ENCODE measurements around the gene AR.
"Not testable (repeated sequence)": the region's sequence is repeated elsewhere in the genome, so short reads cannot be mapped to it uniquely, and the experiment has no call there.

The AR gene

DNA sequence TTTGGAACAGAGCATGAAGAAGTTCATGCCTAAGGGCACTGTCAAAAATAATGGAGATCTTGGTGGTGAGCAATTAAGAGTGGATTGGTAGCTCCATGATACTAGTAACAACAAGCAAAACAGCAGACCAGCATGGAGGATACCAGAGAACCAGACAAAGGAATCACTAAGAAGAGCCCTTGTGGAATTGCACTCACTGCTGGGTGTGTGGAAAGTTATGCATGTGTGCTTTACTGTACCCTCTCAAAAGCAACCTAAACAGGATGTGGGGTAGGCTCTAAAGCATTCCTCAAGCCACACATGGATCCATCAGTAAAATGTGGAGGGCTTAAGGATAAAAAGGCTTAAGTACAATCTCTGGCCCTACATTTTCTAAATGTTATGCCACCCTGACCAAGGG lies 69.5 kb downstream of the AR start:
- no peak for FAIRE-seq
- TF ChIP-seq POLR2AphosphoS5 (IDR thresholded peaks at IDR 0.05; ENCODE audit: low read depth, low read length), result no peak
- TF ChIP-seq TAF1 (IDR thresholded peaks at IDR 0.05; ENCODE audit: borderline replicate concordance, low read depth, low read length), result no peak
- no peak for TF ChIP-seq POLR2A (IDR thresholded peaks at IDR 0.05; ENCODE audit: low read depth, low read length)
- no peak for DNase-seq (ENCODE audit: insufficient read length)

DNA sequence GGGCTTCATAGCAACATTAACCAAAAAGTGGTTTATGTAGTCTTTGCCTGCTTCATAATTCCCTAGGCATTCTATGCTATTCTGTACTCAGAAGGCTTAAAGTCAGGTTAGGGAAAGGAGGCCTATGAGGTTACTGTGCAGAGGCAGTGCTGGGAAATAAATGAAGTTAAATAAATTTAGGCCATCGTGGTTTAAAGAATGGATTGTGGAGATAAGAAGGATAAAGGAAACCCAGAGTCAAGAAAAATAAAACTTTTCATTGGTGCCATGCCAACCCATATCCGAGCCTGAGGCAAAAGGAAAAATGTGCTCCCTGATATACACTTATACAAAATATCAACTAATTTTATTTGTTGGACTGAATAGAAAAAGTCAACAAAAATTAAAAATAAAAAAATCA lies 70.2 kb downstream of the AR start:
- no peak for TF ChIP-seq TAF1 (IDR thresholded peaks at IDR 0.05; ENCODE audit: borderline replicate concordance, low read depth, low read length)
- no peak for TF ChIP-seq POLR2A (IDR thresholded peaks at IDR 0.05; ENCODE audit: low read depth, low read length)
- no peak for TF ChIP-seq POLR2AphosphoS5 (IDR thresholded peaks at IDR 0.05; ENCODE audit: low read depth, low read length)
- no peak for DNase-seq (ENCODE audit: insufficient read length)
- no peak for FAIRE-seq

DNA sequence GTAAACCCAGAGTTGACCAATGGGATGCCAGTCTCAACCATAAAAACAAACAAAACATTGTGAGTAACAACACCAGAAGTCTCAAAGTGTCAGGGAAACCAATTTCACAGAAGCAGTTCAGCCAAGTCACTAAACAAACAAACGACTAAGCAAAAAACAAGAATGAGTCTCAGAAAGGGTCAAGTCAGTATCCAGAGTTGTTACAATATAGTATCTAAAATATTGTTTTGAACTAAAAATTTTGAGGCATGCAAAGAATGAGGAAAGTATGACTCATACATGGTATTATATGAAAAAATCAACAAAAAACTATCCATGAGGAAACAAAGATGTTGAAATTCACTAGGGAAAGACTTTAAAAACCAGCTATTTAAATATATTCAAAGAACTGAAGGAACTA lies 70.6 kb downstream of the AR start:
- TF ChIP-seq POLR2A (IDR thresholded peaks at IDR 0.05; ENCODE audit: low read depth, low read length) (no peak), TAF1 (IDR thresholded peaks at IDR 0.05; ENCODE audit: borderline replicate concordance, low read depth, low read length) (no peak), POLR2AphosphoS5 (IDR thresholded peaks at IDR 0.05; ENCODE audit: low read depth, low read length) (no peak)
- DNase-seq (ENCODE audit: insufficient read length), result no peak
- no peak for FAIRE-seq

DNA sequence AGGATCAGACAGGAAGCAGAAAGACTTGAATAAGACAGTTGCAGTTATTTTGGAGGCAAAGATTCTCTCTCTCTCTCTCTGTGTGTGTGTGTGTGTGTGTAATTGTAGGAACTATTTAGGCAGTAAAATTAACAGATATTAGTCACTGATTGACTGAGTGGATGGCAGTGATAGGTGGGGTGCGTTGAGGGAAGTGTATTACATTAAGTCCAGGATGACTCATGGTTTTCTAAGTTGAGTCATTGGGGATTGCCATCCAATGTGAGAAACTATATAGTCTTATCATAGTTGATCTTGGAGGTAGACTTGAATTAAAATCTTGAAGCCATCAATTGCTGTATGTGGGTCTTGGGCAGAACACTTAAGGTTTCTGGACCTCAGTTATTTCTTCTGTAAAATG lies 75.4 kb downstream of the AR start:
- no peak for TF ChIP-seq POLR2A (IDR thresholded peaks at IDR 0.05; ENCODE audit: low read depth, low read length)
- TF ChIP-seq TAF1 (IDR thresholded peaks at IDR 0.05; ENCODE audit: borderline replicate concordance, low read depth, low read length), result no peak
- no peak for TF ChIP-seq POLR2AphosphoS5 (IDR thresholded peaks at IDR 0.05; ENCODE audit: low read depth, low read length)
- DNase-seq (ENCODE audit: insufficient read length) (no peak), FAIRE-seq (no peak)

DNA sequence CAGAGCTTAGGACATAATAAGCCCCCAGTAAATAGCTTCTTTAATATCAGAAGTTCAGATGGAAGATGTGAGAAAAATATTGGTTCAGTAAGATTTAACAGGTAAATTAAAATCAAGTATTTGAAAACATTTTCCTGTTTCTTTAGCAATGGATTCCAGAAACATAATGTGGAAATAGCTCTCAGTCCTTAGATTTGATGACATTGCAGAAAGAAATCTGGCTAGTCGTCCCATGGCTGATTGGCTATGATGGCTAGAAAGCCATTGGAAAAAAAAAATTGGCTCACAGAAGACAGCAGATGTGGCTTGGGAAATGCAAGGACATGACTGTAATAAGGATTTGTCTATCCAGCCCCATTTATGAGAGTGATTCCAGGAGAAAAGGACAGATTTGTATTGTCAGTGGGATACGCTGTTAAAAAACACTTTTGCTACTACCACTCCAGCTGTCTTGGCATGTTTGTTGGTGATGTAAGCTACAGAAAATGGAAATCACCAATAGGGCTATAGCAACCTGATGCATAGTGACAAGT lies 78.3 kb downstream of the AR start:
- no peak for DNase-seq (ENCODE audit: insufficient read length)
- FAIRE-seq, result no peak
- TF ChIP-seq POLR2AphosphoS5 (IDR thresholded peaks at IDR 0.05; ENCODE audit: low read depth, low read length) (no peak), TAF1 (IDR thresholded peaks at IDR 0.05; ENCODE audit: borderline replicate concordance, low read depth, low read length) (no peak), POLR2A (IDR thresholded peaks at IDR 0.05; ENCODE audit: low read depth, low read length) (no peak)

DNA sequence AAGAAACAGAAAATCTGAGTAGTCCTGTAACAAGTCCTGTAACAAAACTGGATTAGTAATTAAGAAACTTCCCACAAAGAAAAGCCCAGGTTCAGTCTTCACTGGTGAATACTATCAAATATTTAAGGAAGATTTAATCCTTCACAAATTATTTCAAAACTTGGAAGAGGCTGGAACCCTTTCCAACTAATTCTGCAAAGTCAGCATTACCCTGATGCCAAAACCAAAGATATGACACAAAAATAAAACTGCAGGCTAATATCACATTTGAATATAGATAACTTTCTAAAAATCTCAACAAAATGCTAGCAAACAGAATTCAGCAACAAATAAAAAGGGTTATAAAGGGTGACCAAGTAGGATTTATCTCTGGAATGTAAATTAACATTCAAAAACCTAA lies 80.5 kb downstream of the AR start:
- TF ChIP-seq TAF1 (IDR thresholded peaks at IDR 0.05; ENCODE audit: borderline replicate concordance, low read depth, low read length) (no peak), POLR2AphosphoS5 (IDR thresholded peaks at IDR 0.05; ENCODE audit: low read depth, low read length) (no peak), POLR2A (IDR thresholded peaks at IDR 0.05; ENCODE audit: low read depth, low read length) (no peak)
- DNase-seq (ENCODE audit: insufficient read length), result no peak
- FAIRE-seq, result no peak

DNA sequence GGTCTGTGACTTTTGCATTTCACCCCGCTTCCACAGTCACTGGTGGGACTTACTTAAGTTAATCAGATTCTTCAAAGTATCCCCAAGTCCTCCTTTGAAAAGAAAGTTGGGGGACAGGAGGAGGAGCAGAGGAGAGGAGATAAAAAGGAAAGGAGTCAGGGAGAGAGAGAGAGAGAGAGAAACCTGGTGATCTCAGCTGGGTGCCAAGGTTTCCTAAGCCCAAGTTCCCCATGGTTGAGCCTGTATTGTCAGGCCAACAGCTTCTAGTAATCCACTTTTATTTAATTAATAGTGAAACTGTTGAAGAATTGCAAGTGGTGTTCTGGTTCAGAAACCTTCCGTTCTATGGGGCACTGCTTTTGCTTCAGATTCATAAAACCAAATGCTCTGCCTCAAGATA lies 91.6 kb downstream of the AR start:
- FAIRE-seq, result no peak
- DNase-seq (ENCODE audit: insufficient read length), result no peak
- TF ChIP-seq TAF1 (IDR thresholded peaks at IDR 0.05; ENCODE audit: borderline replicate concordance, low read depth, low read length) (no peak), POLR2A (IDR thresholded peaks at IDR 0.05; ENCODE audit: low read depth, low read length) (no peak), POLR2AphosphoS5 (IDR thresholded peaks at IDR 0.05; ENCODE audit: low read depth, low read length) (no peak)

DNA sequence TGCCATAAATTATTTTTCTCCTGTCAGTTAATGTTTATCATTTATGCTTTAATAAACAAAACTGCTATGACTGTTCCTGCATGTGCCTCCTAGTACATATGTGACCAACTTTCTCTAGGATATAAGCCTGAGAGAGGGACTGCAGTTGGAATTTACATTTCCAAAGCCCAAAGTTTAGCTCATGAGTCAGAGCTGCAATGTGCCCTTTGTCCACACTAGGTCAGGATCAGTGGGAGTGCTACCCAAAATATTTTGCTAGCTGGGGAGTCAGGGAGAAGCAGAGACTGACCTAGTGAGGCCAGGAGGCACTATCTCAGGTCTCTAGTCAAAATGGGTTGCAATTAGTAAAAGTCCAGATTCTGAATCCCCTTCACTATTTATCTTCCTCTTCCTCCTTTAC lies 92.7 kb downstream of the AR start:
- FAIRE-seq, result no peak
- TF ChIP-seq POLR2AphosphoS5 (IDR thresholded peaks at IDR 0.05; ENCODE audit: low read depth, low read length) (no peak), TAF1 (IDR thresholded peaks at IDR 0.05; ENCODE audit: borderline replicate concordance, low read depth, low read length) (no peak), POLR2A (IDR thresholded peaks at IDR 0.05; ENCODE audit: low read depth, low read length) (no peak)
- no peak for DNase-seq (ENCODE audit: insufficient read length)

DNA sequence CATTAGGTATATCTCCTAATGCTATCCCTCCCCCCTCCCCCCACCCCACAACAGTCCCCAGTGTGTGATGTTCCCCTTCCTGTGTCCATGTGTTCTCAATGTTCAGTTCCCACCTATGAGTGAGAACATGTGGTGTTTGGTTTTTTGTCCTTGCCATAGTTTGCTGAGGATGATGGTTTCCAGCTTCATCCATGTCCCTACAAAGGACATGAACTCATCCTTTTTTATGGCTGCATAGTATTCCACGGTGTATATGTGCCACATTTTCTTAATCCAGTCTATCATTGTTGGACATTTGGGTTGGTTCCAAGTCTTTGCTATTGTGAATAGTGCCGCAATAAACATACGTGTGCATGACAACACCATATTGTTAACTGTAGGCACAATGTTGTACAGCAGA lies 93.5 kb downstream of the AR start:
- DNase-seq (ENCODE audit: insufficient read length); FAIRE-seq: not testable (repeated sequence)

DNA sequence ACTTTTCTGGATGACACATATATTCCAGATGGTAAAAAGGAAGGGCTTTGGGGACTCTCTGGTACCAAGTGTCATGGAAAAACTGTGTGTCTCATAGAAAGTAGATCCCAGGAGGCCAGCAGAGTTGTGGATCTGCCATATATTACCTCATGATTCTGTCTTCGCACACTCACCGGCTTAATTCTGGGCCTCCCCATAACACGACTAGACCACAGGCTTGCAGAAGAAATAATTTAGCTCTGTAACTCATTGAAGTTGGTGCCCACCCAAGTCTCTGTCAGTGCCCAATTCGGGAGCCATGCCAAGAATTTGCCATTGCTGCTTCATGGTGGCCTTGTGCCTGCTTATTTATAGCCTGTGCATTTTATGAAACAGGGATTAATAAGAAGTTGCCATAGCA lies 104.5 kb downstream of the AR start:
- DNase-seq (ENCODE audit: insufficient read length) (no peak), FAIRE-seq (no peak)
- TF ChIP-seq TAF1 (IDR thresholded peaks at IDR 0.05; ENCODE audit: borderline replicate concordance, low read depth, low read length) (no peak), POLR2AphosphoS5 (IDR thresholded peaks at IDR 0.05; ENCODE audit: low read depth, low read length) (no peak), POLR2A (IDR thresholded peaks at IDR 0.05; ENCODE audit: low read depth, low read length) (no peak)

DNA sequence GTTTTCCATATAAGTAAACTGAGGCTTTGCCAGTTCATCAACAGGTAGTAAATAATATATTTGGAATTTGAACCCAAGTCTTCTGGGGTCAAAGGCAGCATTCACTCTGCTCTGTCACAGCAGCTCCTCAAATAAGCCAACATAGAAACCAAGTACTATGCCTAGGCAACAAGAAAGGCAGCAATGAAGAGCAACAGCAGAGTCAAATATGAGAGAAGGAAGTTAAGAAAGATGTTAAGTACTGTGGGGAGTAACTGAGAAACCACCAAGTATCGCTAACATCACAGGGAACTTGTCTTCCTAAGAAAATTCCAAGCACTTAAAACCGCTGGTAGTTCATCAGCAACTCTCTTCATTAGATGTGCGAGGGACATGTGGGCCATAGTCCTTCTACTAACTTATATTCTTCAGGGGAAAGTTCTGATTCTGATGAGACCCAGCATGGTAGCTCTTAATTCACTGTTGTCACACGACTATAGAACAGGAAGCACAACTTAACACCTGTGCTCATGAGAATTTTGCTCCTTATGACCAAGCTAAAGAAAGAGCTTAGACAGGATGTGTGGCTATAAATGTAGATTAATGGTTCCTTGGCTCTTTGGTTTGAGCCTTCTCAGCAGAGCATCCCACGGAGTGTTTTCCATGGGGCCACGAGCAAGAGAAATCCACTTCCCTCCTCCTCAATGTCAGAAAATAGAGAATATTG lies 107.8 kb downstream of the AR start:
- FAIRE-seq (no peak), DNase-seq (ENCODE audit: insufficient read length) (no peak)
- TF ChIP-seq POLR2A (IDR thresholded peaks at IDR 0.05; ENCODE audit: low read depth, low read length), result no peak
- TF ChIP-seq TAF1 (IDR thresholded peaks at IDR 0.05; ENCODE audit: borderline replicate concordance, low read depth, low read length), result no peak

DNA sequence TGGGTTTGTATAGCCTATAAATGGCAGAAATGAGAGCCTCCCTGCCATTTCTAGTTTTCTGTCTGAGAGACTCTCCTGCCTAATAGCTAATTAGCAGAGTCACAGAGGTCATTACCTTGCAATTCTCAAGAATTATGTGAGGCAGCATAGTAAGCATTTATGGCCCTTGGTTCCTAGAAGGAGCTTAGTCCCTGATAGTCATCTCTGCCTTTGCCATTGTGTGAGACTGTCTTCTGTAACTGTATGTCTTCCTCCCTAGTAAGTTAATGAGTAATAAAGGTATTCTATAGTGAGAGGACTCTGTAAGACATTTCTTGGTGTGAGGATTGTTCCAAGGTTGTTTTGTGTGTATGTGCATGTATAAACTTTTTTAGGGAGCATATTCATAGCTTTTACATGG lies 108.7 kb downstream of the AR start:
- FAIRE-seq (no peak), DNase-seq (ENCODE audit: insufficient read length) (no peak)

More for the DNA sequence above, 108.7 kb downstream of the AR start:
- TF ChIP-seq TAF1 (IDR thresholded peaks at IDR 0.05; ENCODE audit: borderline replicate concordance, low read depth, low read length), result no peak
- TF ChIP-seq POLR2A (IDR thresholded peaks at IDR 0.05; ENCODE audit: low read depth, low read length), result no peak
- TF ChIP-seq POLR2AphosphoS5 (IDR thresholded peaks at IDR 0.05; ENCODE audit: low read depth, low read length), result no peak

All from GM12892 (cell line).